Thoracic aorta (tissue), 2 donors: Measurements from ENCODE around the gene MYH6. TPM values are rescaled to one million over a fixed set of nuclear protein-coding genes. Genes with fewer than 3 reads are reported as not detected.

Source experiments
- ATAC-seq: fragments of 150-250 bp; one replicate; pipeline ENCODE4 v1.8.0; 2017; ENCODE audit warnings: low read depth; ENCODE audit not compliant: insufficient number of reproducible peaks, low FRiP score
- DNase-seq: peaks from one replicate; pipeline ENCODE4 v3.0.0-alpha.2; 2020; ENCODE audit warnings: low spot score
- H3K27ac ChIP-seq, 2 donors: fragments of 200-600 bp; sonication (generic); 1 replicate in 1 of 2; 2 replicates in 1 of 2; pipeline ENCODE4 v1.5.1; 2016; ENCODE audit warnings: mild to moderate bottlenecking in 2 of 2, moderate library complexity in 2 of 2
- H3K27me3 ChIP-seq: fragments of 200-600 bp; sonication (generic); replicated peaks from 2 replicates; pipeline ENCODE4 v1.6.0; 2016; ENCODE audit warnings: mild to moderate bottlenecking; ENCODE audit not compliant: insufficient read depth
- H3K36me3 ChIP-seq: fragments of 200-600 bp; sonication (generic); one replicate; pipeline ENCODE4 v1.5.1; 2016
- H3K4me1 ChIP-seq, 2 donors: fragments of 200-600 bp; sonication (generic); 1 replicate in 1 of 2; 2 replicates in 1 of 2; pipeline versions ENCODE4 v1.5.1 to v1.6.0; 2016; ENCODE audit warnings: low read depth in 2 of 2, mild to moderate bottlenecking in 1 of 2; ENCODE audit not compliant: control insufficient read depth in 1 of 2
- H3K4me3 ChIP-seq: fragments of 200-600 bp; sonication (generic); 2 replicates; pipeline ENCODE4 v1.5.1; 2016; ENCODE audit warnings: mild to moderate bottlenecking
- H3K9me3 ChIP-seq: fragments of 200-600 bp; sonication (generic); 2 replicates; pipeline ENCODE4 v1.5.1; 2016
- total RNA-seq, 2 donors: library from RNA; depleted of rRNA; stranded (reverse); fragments of >200 nt; gene quantifications; one replicate each; pipeline versions ENCODE4 v1.1.0 to v1.2.3, GENCODE V29; 2016
- TF ChIP-seq, protein P1 (sequence below): fragments of 200-600 bp; sonication (generic); IDR thresholded peaks from one replicate; pipeline ENCODE4 v1.5.1; 2019; ENCODE audit warnings: antibody characterized with exemption

MYH6 gene
- total RNA-seq, 2 donors from 2014 or later = not detected

DNA sequence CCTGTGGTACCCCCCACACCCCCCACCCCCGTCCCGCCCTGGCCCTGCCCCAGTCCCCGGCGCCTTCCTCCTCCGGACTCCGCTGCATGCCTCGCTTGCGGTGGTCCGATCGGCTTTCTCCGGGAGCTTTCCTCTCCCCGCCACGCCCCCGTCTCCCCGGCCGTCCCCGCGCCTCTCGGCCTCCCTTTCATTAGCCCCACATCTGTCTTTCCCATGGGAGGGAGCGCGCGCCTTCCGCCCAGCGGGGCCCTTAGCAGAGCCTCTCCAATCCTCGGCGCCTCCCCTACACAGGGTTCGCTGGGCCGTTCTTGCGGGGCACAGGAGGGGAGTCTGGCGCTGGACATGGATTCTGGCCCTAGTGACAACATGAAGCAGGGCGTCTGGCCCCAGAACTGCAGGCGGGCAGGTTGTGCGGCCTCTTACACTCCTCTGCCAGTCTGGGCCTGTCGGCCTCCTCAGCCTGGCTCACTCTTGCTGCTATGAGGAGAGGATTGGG, 41.6 kb downstream of the MYH6 start:
- H3K4me1 ChIP-seq = peaks cover 0 to 30% of the 10 kb centered on the region in 2 donors
- H3K9me3 ChIP-seq = no peaks in the 10 kb centered on the region
- H3K27me3 ChIP-seq = no peaks in the 10 kb centered on the region
- peak overlapping the region; percentile 86 to 98 for H3K27ac ChIP-seq
- DNase-seq (no peak), ATAC-seq (peak; percentile 9)
- TF ChIP-seq, protein P1, sequence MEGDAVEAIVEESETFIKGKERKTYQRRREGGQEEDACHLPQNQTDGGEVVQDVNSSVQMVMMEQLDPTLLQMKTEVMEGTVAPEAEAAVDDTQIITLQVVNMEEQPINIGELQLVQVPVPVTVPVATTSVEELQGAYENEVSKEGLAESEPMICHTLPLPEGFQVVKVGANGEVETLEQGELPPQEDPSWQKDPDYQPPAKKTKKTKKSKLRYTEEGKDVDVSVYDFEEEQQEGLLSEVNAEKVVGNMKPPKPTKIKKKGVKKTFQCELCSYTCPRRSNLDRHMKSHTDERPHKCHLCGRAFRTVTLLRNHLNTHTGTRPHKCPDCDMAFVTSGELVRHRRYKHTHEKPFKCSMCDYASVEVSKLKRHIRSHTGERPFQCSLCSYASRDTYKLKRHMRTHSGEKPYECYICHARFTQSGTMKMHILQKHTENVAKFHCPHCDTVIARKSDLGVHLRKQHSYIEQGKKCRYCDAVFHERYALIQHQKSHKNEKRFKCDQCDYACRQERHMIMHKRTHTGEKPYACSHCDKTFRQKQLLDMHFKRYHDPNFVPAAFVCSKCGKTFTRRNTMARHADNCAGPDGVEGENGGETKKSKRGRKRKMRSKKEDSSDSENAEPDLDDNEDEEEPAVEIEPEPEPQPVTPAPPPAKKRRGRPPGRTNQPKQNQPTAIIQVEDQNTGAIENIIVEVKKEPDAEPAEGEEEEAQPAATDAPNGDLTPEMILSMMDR = no peak
- H3K4me3 ChIP-seq = peak overlapping the region; percentile 73
- H3K36me3 ChIP-seq = no peaks in the 10 kb centered on the region

DNA sequence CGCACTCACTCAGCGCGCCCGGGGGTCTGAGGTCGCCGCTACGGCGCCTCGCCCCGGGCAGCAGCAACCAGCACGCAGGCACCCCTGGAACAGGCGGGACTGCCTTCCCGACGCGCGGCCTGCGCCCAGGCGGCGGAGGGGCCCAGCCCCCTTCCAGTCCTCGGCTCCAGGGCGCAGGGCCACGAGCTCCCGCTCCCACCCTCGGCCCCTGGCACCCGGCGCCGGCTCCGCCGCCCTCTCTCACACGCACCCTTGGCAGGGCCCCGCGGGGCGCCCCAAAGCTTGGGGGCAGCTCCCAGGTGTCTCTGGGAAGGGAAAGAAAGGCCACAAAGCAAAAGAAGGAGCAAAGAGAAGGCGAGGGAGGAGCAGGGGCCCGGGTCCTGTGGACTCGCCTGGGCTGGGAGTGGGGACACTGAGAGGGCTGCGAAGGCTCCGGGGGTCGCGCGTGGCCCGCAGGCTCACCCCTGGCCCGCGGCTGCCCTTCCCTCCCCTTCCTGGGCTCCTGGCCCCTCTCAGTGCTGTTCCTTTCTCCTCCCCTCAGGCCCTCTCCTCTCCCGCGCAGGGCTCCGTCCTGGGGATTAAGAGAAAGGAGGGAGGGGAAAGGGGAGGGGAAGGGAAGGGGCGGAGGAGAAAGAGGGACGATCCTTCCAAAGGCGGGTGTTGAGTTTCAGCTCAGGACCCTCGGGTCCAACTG, 42.2 kb downstream of the MYH6 start:
- Histone ChIP-seq H3K9me3 (no peaks in the 10 kb centered on the region), H3K4me1 (peaks cover 0 to 33% of the 10 kb centered on the region in 2 donors), H3K27ac (peak overlapping the region; percentile 86 to 98), H3K27me3 (no peaks in the 10 kb centered on the region), H3K36me3 (no peaks in the 10 kb centered on the region), H3K4me3 (peak overlapping the region; percentile 73)
- TF ChIP-seq, protein P1 = no peak
- ATAC-seq (no peak), DNase-seq (no peak)

- peak within 1 kb of the TSS; percentile 86 to 98 for H3K27ac ChIP-seq
- H3K36me3 ChIP-seq = no peaks in the 10 kb centered on the region
- ATAC-seq (peak; percentile 45), DNase-seq (no peak)
- peaks cover 0 to 33% of the 10 kb centered on the region in 2 donors for H3K4me1 ChIP-seq
- TF ChIP-seq, protein P1 = no peak
- no peaks in the 10 kb centered on the region for H3K27me3 ChIP-seq
- H3K9me3 ChIP-seq = no peaks in the 10 kb centered on the region
- peak within 1 kb of the TSS; percentile 73 for H3K4me3 ChIP-seq
Observed at GRCh38 chr14:23365036-23365731, 42.9 kb downstream of the MYH6 start, which contains the start of gene EFS. Gene EFS (minus strand): TSS chr14:23365172. CDS start chr14:23365025, 147 bp downstream.

- Histone ChIP-seq H3K9me3 (no peaks in the 10 kb centered on the region), H3K27me3 (no peaks in the 10 kb centered on the region), H3K4me3 (peak overlapping the region; percentile 73), H3K4me1 (peaks cover 0 to 33% of the 10 kb centered on the region in 2 donors), H3K36me3 (no peaks in the 10 kb centered on the region), H3K27ac (peak overlapping the region; percentile 86 to 98)
- ATAC-seq = no peak
- TF ChIP-seq, protein P1 = no peak
- DNase-seq = no peak
Observed at GRCh38 chr14:23364164-23365035, 43.7 kb downstream of the MYH6 start.
